ENCODE data around the gene PDE6D.
"Not testable (repeated sequence)": the region's sequence is repeated elsewhere in the genome, so short reads cannot be mapped to it uniquely, and the experiment has no call there.

Gene PDE6D

GRCh38 chr2:231769170-231770136, 11.6 kb downstream of the PDE6D start:
- no peak for DNase-seq

GRCh38 chr2:231765496-231765929, 15.6 kb downstream of the PDE6D start:
- DNase-seq: no peak

- no peak for DNase-seq
These were observed 16.3 kb downstream of the PDE6D start for GRCh38 chr2:231764760-231765159.

- DNase-seq: no peak
These were observed 17.0 kb downstream of the PDE6D start for GRCh38 chr2:231764124-231764523.

GRCh38 chr2:231761735-231762134, 19.3 kb downstream of the PDE6D start:
- no peak for DNase-seq

GRCh38 chr2:231752061-231752460, 29.0 kb downstream of the PDE6D start:
- DNase-seq: no peak

DNA sequence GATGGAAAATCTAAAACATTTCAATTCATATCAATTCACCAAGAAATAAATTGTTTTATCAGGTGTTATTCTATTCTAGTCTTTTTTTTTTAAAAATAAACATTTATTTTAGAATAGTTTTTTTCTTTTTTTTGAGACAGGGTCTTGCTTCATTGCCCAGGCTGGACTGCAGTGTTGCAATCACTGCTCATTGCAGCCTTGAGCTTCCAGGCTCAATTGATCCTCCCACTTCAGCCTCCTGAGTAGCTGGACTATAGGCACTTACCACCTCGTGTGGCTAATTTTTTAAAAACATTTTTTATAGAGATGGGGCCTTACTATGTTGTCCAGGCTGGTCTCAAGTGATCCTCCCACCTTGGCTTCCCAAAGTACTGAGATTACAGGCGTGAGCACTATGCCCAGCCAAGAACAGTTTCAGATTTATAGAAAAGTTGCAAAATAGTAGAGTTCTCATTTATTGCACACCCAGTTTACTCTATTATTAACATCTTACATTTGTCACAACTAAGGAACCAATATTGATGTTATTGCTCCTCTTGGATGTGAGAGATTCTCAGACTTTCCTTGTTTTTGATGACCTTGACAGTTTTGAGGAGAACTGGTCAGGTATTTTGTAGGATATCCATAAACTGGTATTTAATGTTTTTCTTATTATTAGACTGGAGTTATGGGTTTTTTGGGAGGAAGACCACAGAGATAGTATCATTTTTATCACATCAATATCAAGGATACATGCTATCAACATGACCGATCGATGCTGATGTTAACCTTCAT, 29.9 kb downstream of the PDE6D start:
- no peak for DNase-seq

- DNase-seq: not testable (repeated sequence)
These were observed 32.1 kb downstream of the PDE6D start for GRCh38 chr2:231749016-231749415.

DNA sequence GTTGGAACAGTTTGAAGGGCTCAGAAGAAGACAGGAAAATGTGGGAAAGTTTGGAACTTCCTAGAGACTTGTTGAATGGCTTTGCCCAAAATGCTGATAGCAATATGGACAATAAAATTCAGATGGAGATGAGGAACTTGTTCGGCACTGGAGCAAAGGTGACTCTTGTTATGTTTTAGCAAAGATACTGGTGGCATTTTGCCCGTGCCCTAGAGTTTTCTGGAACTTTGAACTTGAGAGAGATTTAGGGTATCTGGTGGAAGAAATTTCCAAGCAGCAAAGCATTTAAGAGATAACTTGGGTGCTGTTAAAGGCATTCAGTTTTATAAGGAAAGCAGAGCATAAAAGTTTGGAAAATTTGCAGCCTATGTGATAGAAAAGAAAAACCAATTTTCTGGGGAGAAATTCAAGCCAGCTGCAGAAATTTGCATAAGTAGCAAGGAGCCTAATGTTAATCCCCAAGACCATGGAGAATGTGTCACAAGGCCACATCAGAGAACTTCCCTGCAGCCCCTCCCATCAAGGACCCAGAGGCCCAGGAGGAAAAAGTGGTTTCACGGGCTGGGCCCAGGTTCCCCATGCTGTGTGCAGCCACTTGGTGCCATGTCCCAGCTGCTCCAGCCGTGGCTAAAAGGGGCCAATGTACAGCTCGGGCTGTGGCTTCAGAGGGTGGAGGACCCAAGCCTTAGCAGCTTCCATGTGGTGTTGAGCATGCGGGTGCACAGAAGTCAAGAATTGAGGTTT, 32.8 kb downstream of the PDE6D start:
- not testable (repeated sequence) for DNase-seq

DNA sequence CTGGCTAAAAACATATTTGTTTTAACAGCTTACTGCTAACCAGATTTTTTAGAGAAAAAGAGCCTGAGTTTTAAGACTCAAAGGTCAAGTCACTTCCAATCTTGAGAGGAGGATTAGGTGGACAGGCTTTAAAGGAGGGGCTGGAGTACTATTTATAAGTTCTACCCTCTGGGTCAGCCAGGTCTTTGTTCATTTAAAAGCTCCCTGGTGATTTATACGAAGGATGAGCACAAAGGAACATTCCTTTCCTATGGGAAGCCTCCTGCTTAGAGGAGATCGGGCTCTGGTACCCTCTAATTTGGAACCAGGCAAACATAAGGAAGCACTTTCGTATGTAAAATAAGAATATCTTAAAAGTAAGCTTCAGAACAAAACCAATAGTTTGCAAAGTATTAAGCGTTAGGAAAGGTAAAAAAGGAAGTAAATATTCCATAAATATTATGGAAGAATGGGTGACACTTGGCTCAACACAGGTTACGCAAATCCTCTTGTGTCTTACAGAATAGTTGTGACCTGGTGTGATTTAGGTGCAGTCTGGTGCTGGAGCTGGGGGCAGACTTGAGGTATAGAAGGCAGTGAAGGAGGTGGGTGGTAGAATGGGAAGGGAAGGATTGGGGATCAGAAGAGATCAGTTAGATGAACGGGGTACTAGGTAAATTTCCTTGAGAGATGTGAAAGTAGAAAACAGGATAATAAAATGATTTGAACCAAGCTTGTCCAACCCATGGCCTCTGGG, 35.6 kb downstream of the PDE6D start:
- no peak for DNase-seq

- no peak for DNase-seq
These were observed 37.5 kb downstream of the PDE6D start for GRCh38 chr2:231743376-231744116.

- DNase-seq: no peak
These were observed 43.3 kb downstream of the PDE6D start for GRCh38 chr2:231737761-231738160.

- no peak for DNase-seq
These were observed 48.5 kb downstream of the PDE6D start for GRCh38 chr2:231732604-231733003.

DNA sequence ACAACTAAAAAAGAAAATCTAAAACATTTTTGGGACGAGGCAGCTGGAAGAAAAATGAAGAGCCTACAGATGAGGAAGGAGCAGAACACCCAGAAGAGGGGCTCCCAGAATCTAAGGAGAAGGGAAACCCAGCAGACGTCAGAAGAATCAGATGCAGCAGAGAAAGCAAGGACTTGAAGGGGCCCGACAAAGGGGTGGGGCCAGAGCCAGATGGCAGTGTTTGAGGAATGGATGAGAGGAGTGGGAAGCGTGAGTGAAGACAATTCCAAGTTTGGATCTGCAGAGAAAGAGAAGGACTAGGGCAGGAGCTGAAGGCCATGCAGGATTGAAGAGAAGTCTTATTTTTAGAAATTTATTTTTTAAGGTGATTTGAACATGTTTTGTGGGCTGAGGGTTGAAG, 53.5 kb downstream of the PDE6D start:
- no peak for DNase-seq

- no peak for DNase-seq
These were observed 54.8 kb downstream of the PDE6D start for GRCh38 chr2:231726276-231726675.

DNA sequence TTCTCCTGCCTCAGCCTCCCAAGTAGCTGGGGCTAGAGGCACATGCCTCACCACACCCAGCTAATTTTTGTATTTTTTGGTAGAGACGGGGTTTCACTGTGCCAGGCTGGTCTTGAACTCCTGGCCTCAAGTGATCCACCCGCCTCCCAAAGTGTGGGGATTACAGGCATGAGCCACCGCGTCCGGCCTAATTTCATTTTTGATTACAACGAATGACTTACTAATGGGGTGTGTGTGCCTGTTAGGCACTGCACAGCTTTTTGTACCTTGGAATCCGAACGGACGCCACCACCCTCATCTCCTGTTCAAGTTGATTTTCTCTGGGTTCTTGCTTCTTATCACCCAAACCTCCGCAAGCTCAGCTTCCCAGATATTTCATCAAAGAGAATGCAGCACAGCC, 55.6 kb downstream of the PDE6D start:
- DNase-seq: no peak

GRCh38 chr2:231722721-231723307, 58.3 kb downstream of the PDE6D start:
- no peak for DNase-seq

GRCh38 chr2:231720987-231721966, 59.8 kb downstream of the PDE6D start:
- DNase-seq: no peak

DNA sequence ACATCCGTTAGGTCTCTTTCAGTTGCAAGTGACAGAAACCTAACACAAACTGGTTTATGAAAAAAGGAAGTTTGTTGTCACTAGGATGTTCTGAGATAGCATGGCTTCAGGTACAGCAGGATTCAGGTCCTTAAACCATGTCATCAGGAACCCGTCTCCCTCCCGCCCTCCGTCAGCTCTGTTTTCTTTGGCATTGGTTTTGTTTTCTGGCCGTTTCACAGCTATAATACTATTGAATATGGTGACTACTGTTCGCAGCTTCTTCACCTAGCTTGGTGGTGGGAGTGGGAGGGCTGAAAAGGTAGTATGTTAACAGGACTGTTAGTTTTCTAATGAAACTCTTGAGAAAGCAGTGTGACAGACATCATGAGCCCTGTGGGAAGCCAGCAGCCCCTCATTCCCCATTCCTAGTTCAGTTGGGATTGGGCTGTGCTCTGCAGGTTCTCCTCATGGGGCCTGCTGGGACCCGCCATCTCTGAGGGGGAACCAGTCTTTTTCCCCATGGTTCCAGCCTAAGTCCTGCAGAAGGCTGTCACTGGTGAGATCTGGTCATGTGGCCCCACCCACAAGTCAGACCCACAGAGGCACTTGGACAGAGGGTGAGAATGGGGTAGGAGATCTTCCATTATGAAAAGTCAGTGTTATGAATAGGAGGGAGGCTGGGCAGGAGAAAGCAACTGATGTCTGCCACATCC, 60.6 kb downstream of the PDE6D start:
- no peak for DNase-seq

Data from NCI-H446 (cell line).